NOMO-1 treated with DMSO at 0.1 percent for 48 hours (cell line): ENCODE measurements around the gene MRPL48.
"Not testable (repeated sequence)": the region's sequence is repeated elsewhere in the genome, so short reads cannot be mapped to it uniquely, and the experiment has no call there.

Experiments used
- DNase-seq: peaks from one replicate; lab custom pipeline; 2025; ENCODE audit not compliant: unreplicated experiment; lab: John Stamatoyannopoulos, UW

Gene MRPL48

DNA sequence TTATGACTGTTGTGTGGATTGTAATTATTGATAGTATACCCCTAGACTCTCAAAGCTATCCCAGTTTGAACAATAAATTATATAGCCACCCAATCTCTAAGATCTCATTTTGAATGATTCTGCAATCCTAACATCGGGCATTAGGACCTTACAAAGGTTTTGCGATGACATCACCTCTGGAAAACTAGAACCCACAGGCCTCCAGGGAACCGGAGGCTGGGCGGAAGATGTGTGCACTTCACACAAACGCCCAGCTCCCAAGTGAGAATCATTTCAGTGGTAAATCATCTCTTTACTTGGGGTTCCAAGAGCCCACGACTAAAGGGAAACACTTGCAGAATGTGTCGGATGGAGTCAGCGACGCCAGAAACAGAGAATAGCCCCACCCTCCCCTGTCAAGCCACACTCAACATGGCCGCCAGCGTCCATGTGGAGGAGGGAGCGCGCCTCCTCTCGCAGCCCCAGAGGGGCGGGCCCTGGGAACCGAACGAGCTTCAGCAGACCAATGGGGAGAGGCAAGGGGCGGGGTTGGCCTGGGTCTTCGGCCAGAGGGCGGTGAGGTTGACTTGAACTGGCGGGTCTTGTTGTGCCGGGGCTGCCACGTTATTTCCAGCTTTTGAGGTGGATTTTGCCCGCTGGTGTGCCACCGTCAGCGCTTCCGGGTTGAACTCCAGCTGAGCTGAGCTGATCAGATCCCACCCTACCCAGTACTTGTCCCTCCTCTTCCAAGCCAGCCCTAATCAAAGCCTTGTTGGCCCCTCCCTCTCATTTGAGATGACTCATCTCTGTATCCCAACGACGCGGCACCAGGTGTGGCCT, 8.4 kb upstream of the MRPL48 start:
- peak; percentile 98 for DNase-seq

DNA sequence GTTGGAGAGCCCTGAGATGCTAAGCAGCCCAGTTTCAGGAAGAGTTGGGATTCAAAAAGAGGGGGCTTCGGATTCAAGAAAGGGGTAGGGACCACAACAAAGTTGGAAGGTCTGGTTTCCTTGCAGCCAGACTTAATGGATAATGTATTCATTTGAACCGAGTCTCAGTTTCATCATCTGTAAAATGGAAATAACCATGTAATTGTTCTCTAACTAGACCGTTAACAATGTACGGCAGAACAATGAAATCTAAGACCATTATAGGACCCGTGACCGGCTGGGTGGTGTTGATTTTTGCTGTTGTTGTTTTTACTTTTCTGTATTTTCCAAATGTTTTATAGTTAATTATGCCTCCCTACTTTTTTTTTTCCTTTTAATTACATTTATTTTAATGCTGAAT, 6.4 kb upstream of the MRPL48 start:
- no peak for DNase-seq

GRCh38 chr11:73783483-73784020, 4.1 kb upstream of the MRPL48 start:
- no peak for DNase-seq

- DNase-seq = no peak
Measured at GRCh38 chr11:73784080-73784634, 3.5 kb upstream of the MRPL48 start.

GRCh38 chr11:73784734-73785133, 2.9 kb upstream of the MRPL48 start:
- DNase-seq = no peak

DNA sequence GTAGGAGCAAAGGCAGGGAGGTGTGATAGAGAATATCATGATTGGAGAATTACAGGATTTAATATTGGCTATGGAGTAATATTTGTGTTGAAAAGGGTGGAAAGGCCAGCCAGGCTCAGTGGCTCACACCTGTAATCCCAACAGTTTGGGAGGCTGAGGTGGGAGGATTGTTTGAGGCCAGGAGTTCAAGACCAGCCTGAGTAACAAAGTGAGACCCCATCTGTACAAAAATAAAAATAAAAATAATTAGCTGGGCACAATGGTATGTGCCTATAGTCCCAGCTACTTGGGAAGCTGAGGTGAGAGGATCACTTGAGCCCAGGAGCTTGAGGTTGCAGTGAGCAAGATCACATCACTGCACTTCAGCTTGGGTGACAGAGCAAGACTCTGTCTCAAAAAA, 2.2 kb upstream of the MRPL48 start:
- not testable (repeated sequence) for DNase-seq

- DNase-seq = no peak
Measured at GRCh38 chr11:73787051-73787642, 527 bp upstream of the MRPL48 start.

- DNase-seq = no peak
Measured at GRCh38 chr11:73789279-73789670, 1.6 kb downstream of the MRPL48 start.

DNA sequence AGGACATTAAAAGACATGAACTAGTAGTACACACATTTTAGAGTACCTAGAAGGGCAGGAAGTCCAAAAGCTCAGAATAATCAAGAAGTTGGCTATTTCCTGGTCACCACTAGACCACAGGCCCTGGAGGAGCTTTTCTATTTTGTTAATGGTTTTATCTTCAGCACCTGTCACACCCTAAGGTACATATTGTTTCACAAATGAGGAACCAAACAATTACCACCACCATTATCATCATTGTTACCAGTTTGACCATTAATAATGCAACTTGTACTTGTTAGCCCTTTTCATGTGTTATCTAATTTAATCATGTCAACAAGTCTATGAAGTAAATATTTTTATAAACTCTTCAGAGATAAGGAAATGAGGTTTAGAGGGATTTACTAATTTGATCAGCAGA, 4.9 kb downstream of the MRPL48 start:
- DNase-seq = no peak

DNA sequence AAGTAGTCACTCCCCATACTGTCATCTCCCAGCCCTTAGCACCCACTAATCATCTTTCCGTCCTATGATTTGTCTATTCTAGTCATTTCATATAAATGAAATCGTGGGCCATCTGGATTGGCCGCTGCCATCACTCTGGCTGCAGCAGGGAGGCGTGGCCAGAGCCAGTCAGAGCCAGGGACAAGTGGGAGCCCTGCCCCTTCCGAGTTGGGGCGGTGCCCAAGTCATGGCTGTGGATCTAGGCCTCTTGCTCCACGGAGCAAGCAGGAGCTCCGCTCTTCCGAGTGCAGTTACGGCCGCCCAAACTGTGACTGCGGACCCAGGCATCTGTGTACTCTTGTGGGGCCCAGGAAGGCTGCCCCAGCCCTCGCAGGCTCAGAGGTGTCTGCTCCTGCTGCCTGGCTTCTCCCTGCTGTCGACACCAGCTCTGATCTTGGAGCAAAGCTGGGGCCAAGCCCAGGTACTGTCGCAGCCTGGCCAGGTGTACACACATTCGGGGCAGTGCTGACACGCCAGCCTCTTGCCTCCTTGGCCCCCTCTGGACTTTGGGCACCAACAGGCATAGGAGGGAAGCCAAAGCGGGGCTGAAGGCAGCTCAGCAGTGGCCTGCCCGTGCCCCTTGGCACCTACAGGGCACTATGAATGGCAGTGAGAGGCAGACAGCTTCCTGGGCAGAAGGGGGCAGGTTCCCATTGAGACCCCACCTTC, 8.4 kb downstream of the MRPL48 start:
- DNase-seq = no peak

DNA sequence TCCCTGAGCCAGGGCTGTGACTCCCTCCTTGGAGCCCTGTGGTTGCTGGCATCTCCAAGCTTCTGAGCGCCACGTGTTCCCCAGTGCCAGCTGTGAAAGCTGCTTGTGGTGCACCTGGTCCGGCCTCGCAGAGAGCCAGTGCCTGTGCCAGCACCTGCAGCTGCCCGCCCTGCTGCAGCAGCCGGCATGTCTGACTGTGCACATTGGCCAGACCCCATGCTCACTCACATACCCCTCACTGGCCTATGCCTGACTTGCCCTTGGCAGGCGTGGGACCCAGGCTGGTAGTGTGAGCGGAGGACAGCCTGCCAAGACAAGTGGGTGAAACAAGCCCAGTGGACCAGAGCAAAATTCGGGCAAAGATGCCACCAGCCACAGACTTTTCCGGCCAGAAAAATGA, 9.8 kb downstream of the MRPL48 start:
- no peak for DNase-seq

DNA sequence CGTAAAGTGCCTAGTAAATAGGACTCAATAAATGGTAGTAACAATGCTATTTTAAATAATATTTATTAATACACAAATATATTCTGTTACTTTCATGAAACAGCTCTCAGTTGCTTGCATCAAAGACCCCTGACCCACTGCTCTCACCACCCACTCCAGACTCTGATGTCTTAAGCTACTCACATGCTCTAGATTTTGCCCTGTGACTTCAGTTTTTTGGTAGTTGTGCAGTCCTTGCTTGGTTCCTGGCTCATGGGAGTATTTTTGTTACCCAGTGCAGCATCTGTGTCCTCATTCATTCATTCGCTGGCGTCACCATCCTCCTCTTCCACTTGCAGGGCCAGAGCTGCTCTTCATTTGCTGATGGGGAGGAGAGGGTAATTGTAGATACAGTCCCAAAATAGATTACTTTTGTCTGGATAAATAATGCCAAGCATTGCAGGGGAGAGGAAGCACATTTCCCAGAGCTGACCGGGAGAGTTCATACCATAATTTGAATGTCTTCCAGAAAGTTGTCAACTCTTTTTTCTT, 12.7 kb downstream of the MRPL48 start:
- DNase-seq = no peak

DNA sequence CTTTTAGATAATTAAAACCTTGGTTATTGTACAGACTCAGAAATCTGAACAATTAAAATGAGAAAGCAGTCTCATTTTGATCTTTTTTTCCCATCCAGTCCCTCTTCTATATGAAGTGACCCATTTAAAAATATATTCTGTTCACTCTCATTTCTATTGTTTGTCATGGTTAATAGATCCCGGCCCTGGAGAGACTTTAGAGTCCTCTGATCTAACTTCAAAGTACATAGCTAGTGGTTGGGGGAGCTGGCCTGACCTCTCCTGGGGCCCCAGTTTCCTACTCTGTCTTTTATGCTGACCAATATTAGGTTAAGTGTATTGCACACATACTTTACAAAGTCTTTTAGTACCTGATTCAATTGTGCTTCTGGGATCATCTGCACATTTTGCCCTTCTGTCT, 13.5 kb downstream of the MRPL48 start:
- no peak for DNase-seq

DNA sequence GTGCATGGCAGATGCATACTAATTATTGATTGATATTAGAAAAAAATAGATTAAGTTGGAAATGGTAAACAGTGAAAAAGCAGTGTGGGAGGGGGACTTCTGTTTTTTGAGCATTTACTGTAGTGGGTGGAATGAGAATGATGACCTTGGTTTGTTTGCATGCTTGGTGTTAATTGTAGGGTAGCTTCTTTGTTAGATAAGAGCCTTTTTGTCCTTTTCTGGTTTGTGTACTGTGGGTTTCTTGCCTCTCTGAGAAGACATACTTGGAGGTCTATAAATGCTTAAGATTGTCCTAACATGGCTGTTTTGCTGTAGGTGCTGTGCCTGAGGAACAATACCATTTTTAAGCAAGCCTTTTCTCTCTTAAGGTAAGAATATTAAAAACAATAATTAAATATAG, 17.0 kb downstream of the MRPL48 start:
- DNase-seq = no peak

DNA sequence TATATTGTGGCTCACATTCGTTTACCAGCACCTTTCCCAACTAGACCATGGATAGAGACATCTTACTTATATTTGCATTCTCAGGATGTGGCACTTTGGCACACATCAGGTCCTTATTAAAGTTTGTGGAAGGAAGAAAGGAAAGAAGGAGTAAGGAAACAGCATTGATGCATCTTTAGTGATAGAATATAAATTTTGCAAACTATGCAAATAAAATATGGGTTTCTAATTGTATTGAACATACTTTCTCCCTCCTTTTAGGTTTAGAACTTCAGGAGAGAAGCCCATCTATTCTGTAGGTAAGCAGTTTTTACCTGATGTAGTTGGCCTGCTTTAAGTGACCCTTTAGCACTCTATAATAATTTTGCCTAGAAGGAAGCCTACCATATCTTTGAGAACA, 20.4 kb downstream of the MRPL48 start:
- DNase-seq = no peak

DNA sequence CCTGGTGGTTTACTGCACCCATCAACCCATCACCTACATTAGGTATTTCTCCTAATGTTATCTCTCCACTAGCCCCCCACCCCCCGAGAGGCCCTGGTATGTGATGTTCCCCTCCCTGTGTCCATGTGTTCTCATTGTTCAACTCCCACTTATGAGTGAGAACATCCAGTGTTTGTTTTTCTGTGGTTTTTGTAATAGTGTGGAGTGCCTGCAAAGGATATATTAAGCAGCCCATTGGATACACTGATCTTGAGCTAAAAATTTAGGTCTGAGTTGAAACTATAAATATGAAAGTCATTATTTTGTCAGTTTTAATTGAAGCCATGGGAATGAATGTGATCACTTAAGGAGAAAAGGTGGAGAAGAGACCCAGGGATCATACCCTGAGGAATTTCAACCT, 23.0 kb downstream of the MRPL48 start:
- DNase-seq = no peak

DNA sequence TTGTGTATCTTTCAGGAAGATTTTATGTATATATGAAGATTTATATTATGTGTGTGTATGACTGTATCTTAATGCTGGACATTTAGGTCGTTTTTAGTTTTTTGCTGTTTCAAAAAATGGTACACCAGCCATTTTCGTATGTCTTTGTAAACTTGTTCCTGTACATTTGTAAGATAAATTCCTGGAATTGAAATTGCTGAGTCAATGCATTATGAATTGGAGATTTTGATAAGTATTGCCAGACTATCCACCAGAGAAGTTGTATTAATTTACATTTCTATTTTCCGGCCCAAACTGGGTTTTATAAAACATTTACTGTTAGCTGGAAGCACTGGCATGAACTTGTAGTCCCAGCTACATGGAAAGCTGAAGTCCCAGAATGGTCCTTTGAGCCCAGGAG, 24.6 kb downstream of the MRPL48 start:
- DNase-seq = no peak

DNA sequence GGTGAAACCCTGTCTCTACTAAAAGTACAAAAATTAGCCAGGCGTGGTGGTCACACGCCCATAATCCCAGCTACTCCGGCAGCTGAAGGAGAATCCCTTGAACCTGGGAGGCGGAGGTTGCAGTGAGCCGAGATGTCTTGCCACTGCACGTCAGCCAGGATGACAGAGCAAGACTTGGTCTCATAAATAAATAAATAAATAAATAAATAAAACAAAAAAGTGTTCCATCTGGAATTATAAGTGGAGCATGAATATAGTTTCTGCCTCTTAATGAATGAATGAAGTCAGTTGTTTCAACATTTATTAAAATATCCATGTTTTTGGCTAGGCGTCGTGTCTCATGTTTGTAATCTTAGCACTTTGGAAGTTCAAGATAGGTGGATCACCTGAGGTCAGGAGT, 27.1 kb downstream of the MRPL48 start:
- DNase-seq = no peak

- DNase-seq = no peak
Measured at GRCh38 chr11:73818846-73819245, 31.2 kb downstream of the MRPL48 start.

GRCh38 chr11:73830261-73830660, 42.6 kb downstream of the MRPL48 start:
- DNase-seq = no peak

DNA sequence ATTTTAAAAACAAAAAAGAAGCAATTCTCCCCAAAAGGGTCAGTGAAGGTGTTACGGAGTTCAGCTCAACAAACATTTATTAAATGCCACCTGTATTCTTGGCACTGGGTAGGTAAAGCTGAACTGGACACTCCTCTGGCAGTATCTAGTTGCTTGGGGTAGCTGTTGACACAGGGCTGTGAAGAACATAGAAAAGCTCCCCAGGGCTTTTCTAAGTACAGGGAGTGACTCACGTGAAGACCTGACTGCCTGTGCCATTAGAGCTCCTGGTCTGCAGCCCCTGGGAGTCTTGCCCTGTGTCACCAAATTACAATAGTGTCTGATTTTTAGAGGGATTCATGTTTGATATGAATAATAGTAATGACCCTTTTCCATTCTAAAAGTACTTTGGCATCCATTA, 45.4 kb downstream of the MRPL48 start:
- no peak for DNase-seq
